ENCODE data around the gene SGCG.

DNA sequence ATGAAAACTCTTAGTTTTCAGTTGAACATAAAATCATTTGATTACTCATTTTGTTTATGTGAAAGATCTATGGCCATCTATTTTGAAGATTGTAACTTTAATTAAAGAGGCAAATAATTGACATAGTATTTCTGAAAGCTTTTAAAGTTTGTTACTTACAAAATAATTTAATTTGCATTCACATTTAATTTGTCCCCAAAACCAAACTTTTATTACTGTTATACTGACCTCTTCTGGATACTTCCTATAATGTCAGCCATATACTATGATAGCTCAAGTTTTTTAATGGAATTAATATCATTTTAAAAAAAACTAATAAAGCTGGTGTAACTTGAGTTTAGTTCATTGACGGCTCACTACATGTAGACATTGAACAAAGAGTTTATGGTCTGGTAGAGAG lies 4.9 kb upstream of the SGCG start:
- TF ChIP-seq, protein P1, sequence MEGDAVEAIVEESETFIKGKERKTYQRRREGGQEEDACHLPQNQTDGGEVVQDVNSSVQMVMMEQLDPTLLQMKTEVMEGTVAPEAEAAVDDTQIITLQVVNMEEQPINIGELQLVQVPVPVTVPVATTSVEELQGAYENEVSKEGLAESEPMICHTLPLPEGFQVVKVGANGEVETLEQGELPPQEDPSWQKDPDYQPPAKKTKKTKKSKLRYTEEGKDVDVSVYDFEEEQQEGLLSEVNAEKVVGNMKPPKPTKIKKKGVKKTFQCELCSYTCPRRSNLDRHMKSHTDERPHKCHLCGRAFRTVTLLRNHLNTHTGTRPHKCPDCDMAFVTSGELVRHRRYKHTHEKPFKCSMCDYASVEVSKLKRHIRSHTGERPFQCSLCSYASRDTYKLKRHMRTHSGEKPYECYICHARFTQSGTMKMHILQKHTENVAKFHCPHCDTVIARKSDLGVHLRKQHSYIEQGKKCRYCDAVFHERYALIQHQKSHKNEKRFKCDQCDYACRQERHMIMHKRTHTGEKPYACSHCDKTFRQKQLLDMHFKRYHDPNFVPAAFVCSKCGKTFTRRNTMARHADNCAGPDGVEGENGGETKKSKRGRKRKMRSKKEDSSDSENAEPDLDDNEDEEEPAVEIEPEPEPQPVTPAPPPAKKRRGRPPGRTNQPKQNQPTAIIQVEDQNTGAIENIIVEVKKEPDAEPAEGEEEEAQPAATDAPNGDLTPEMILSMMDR (IDR thresholded peaks at IDR 0.05 in 2 of 3, conservative IDR thresholded peaks at IDR 0.05 in 1 of 3; ENCODE audit: borderline replicate concordance in 1 of 3, insufficient read depth in 1 of 3, low read depth in 2 of 3, low read length in 2 of 3): peak in 1 of 3 experiments; percentile 51; a peak in 2 of 6 replicates
- TF ChIP-seq EZH2 (IDR thresholded peaks at IDR 0.05) (no peak), POLR2A (IDR thresholded peaks at IDR 0.05; ENCODE audit: borderline replicate concordance, extremely low read depth, insufficient read depth, insufficient read length) (no peak), SP1 (IDR thresholded peaks at IDR 0.05; ENCODE audit: low read depth) (no peak), YY1 (IDR thresholded peaks at IDR 0.05; ENCODE audit: extremely low read depth, insufficient replicate concordance, low read depth, low read length) (no peak), CEBPB (IDR thresholded peaks at IDR 0.05; ENCODE audit: low read depth) (no peak), EZH2phosphoT487 (IDR thresholded peaks at IDR 0.05; ENCODE audit: borderline replicate concordance) (no peak), ZNF274 (IDR thresholded peaks at IDR 0.05; ENCODE audit: low read depth, low read length) (no peak), POLR2AphosphoS5 (IDR thresholded peaks at IDR 0.05; ENCODE audit: low read depth, low read length) (no peak)

Data from HCT116 (cell line).